ENCODE measurements around the gene PRKG1.

Gene PRKG1

DNA sequence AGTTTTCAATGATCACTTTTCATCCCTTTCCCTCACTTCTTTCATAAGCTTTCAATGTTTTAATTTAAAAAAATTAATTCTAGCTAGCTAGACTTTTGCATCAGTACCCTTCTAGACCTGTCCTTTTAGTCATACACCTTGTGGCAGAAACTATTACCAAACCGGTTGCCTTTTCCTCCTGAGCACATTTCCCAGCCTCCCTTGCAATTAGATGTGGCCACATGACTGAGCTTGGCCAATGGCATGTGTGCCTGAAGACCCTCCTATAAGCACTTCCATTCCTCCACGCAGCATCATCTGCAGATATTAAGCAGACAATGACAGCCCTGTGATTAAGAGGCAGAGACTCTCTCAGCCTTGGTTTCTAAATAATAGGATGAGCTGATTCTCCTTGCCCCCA lies 1252.1 kb downstream of the PRKG1 start:
- H3K9me3 ChIP-seq (ENCODE audit: insufficient read depth, low read depth, low read length) = no peaks in the 10 kb centered on the region
- H3K4me1 ChIP-seq (ENCODE audit: insufficient read depth, low read length) = no peaks in the 10 kb centered on the region
- H3K4me3 ChIP-seq (ENCODE audit: low read length) = no peak overlapping the region
- no peak overlapping the region for H3K9ac ChIP-seq (ENCODE audit: low read depth, low read length)
- H3K36me3 ChIP-seq (ENCODE audit: insufficient read depth, low read length) = no peaks in the 10 kb centered on the region
- no peaks in the 10 kb centered on the region for H3K27me3 ChIP-seq (ENCODE audit: insufficient read depth, low read length)
- WGBS = 81% methylated on average over 2 of the region's 2 CpGs
- H3K27ac ChIP-seq (ENCODE audit: low read depth, low read length) = no peak overlapping the region

GRCh38 chr10:52331638-52332364 lies 1257.5 kb downstream of the PRKG1 start:
- no peaks in the 10 kb centered on the region for H3K36me3 ChIP-seq (ENCODE audit: insufficient read depth, low read length)
- no peaks in the 10 kb centered on the region for H3K9me3 ChIP-seq (ENCODE audit: insufficient read depth, low read depth, low read length)
- no peak overlapping the region for H3K9ac ChIP-seq (ENCODE audit: low read depth, low read length)
- peaks cover 20% of the 10 kb centered on the region; the same call in 1 of the 2 replicates for H3K4me1 ChIP-seq (ENCODE audit: insufficient read depth, low read length)
- no peaks in the 10 kb centered on the region for H3K27me3 ChIP-seq (ENCODE audit: insufficient read depth, low read length)
- no peak overlapping the region for H3K27ac ChIP-seq (ENCODE audit: low read depth, low read length)
- no peak overlapping the region for H3K4me3 ChIP-seq (ENCODE audit: low read length)
- 91% methylated on average over 2 of the region's 3 CpGs for WGBS

- 89% methylated on average over 2 of the region's 5 CpGs for WGBS
- no peak overlapping the region for H3K27ac ChIP-seq (ENCODE audit: low read depth, low read length)
Measured at GRCh38 chr10:52332815-52333214, 1258.5 kb downstream of the PRKG1 start.

DNA sequence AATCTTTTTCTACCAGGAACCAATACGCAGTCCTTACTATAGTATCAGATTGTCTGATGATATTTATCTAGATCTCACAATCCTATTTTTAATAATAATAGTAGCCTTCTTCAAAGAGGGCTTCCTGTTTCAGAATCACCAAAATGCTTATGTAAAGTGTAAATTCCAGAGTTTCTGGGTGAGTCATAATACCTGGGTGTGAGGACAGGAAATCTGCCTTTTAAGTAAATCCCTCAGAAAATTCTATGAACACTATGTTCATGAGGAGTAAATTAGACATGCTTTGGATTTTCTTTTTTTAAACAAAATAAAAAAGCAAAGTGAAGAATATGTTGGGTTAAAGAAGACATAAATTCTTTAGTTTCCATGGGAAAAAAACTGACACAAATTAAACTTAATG lies 1260.3 kb downstream of the PRKG1 start:
- H3K36me3 ChIP-seq (ENCODE audit: insufficient read depth, low read length) = no peaks in the 10 kb centered on the region
- no CpG with 5 or more reads among the region's 1 CpG for WGBS
- no peak overlapping the region for H3K4me3 ChIP-seq (ENCODE audit: low read length)
- no peaks in the 10 kb centered on the region for H3K27me3 ChIP-seq (ENCODE audit: insufficient read depth, low read length)
- no peak overlapping the region for H3K9ac ChIP-seq (ENCODE audit: low read depth, low read length)
- no peak overlapping the region for H3K27ac ChIP-seq (ENCODE audit: low read depth, low read length)
- no peaks in the 10 kb centered on the region for H3K9me3 ChIP-seq (ENCODE audit: insufficient read depth, low read depth, low read length)
- peaks cover 20% of the 10 kb centered on the region; the same call in 1 of the 2 replicates for H3K4me1 ChIP-seq (ENCODE audit: insufficient read depth, low read length)

More at GRCh38 chr10:52332815-52333214, 1258.5 kb downstream of the PRKG1 start:
- H3K36me3 ChIP-seq (ENCODE audit: insufficient read depth, low read length) = no peaks in the 10 kb centered on the region
- H3K4me1 ChIP-seq (ENCODE audit: insufficient read depth, low read length) = peaks cover 20% of the 10 kb centered on the region; the same call in 1 of the 2 replicates
- H3K4me3 ChIP-seq (ENCODE audit: low read length) = no peak overlapping the region
- H3K27me3 ChIP-seq (ENCODE audit: insufficient read depth, low read length) = no peaks in the 10 kb centered on the region
- no peaks in the 10 kb centered on the region for H3K9me3 ChIP-seq (ENCODE audit: insufficient read depth, low read depth, low read length)
- no peak overlapping the region for H3K9ac ChIP-seq (ENCODE audit: low read depth, low read length)

DNA sequence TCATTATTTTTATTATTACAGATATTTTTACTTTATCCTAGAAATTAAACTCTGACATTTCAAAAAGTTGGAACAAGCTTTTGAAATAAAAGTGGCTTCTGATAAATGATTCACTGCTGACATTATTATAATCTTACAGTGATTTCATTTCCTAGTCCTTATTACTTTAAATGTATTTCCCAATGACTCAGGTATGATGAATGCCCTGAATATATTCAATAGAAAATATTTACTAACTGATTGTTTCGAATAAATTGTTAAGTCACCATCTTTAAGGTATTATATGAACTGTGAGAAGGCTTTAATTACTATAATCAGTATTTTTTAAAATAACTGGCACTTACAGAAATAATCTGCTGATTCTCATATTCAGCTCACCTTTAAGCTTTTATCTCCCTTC lies 1261.4 kb downstream of the PRKG1 start:
- H3K9ac ChIP-seq (ENCODE audit: low read depth, low read length) = no peak overlapping the region
- H3K9me3 ChIP-seq (ENCODE audit: insufficient read depth, low read depth, low read length) = no peaks in the 10 kb centered on the region
- H3K4me3 ChIP-seq (ENCODE audit: low read length) = no peak overlapping the region
- WGBS = no CpG with 5 or more reads among the region's 1 CpG
- H3K36me3 ChIP-seq (ENCODE audit: insufficient read depth, low read length) = no peaks in the 10 kb centered on the region
- H3K4me1 ChIP-seq (ENCODE audit: insufficient read depth, low read length) = peaks cover 20% of the 10 kb centered on the region; the same call in 1 of the 2 replicates
- H3K27ac ChIP-seq (ENCODE audit: low read depth, low read length) = no peak overlapping the region
- no peaks in the 10 kb centered on the region for H3K27me3 ChIP-seq (ENCODE audit: insufficient read depth, low read length)

- Histone ChIP-seq H3K4me1 (ENCODE audit: insufficient read depth, low read length) (peaks cover 12% of the 10 kb centered on the region; the same call in 1 of the 2 replicates), H3K27me3 (ENCODE audit: insufficient read depth, low read length) (no peaks in the 10 kb centered on the region), H3K9ac (ENCODE audit: low read depth, low read length) (no peak overlapping the region), H3K4me3 (ENCODE audit: low read length) (no peak overlapping the region), H3K27ac (ENCODE audit: low read depth, low read length) (no peak overlapping the region), H3K9me3 (ENCODE audit: insufficient read depth, low read depth, low read length) (no peaks in the 10 kb centered on the region), H3K36me3 (ENCODE audit: insufficient read depth, low read length) (no peaks in the 10 kb centered on the region)
- WGBS = 100% methylated on average over 1 of the region's 1 CpG
Measured at GRCh38 chr10:52337225-52337624, 1262.9 kb downstream of the PRKG1 start.

GRCh38 chr10:52343439-52343838 lies 1269.2 kb downstream of the PRKG1 start:
- H3K9me3 ChIP-seq (ENCODE audit: insufficient read depth, low read depth, low read length) = peaks cover 3% of the 10 kb centered on the region; the same call in 1 of the 2 replicates
- H3K9ac ChIP-seq (ENCODE audit: low read depth, low read length) = no peak overlapping the region
- no peak overlapping the region for H3K27ac ChIP-seq (ENCODE audit: low read depth, low read length)
- H3K4me1 ChIP-seq (ENCODE audit: insufficient read depth, low read length) = no peaks in the 10 kb centered on the region
- 97% methylated on average over 3 of the region's 4 CpGs for WGBS
- H3K4me3 ChIP-seq (ENCODE audit: low read length) = no peak overlapping the region
- no peaks in the 10 kb centered on the region for H3K36me3 ChIP-seq (ENCODE audit: insufficient read depth, low read length)
- no peaks in the 10 kb centered on the region for H3K27me3 ChIP-seq (ENCODE audit: insufficient read depth, low read length)

DNA sequence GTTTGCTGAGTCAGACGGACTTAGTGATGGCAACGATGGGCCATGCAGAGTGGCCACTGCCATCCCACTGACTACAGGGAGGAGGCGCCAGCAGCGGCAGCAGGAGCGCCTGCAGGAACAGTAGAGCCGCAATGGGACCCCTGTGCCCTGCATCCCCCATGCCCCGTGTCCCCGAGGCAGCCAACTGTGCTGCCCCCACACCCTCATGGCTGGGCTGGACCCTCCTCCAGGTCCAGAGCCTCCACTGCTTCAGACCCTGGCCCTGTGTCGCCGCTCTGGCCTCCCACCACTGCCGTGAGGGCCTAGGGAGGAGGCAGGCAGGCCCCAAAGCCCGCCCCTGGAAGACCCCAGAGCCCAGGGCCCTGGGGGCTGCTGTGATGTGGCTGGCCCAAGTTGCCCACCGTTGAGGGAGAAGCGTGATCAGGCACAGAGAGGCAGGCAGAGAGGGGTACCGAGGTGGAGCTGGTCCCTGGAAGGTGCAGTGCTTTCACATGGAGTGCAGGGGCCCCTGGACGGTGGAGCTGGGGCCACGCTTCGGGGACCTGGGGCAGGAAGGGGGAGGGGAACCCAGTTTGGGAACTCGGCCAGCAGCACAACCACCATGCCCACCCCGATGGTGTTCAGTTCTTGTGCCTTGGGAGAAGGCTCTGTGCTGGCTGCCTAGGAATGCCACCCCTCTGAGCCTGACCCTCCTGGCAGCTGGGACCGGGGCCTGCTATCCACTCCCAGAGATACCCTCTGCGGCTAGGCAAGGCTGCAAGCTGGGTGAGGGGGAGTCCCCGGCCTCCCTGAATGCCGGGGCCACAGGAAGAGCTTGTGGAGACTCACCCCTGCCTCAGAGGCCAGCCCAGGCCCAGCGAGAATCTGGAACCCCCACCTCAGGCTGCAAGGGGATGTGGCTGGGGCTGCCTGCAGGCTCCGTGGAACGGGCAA lies 1272.4 kb downstream of the PRKG1 start:
- Histone ChIP-seq H3K27me3 (ENCODE audit: insufficient read depth, low read length) (no peaks in the 10 kb centered on the region), H3K4me1 (ENCODE audit: insufficient read depth, low read length) (no peaks in the 10 kb centered on the region), H3K27ac (ENCODE audit: low read depth, low read length) (no peak overlapping the region), H3K4me3 (ENCODE audit: low read length) (no peak overlapping the region), H3K36me3 (ENCODE audit: insufficient read depth, low read length) (no peaks in the 10 kb centered on the region), H3K9me3 (ENCODE audit: insufficient read depth, low read depth, low read length) (peaks cover 7% of the 10 kb centered on the region; the same call in 1 of the 2 replicates), H3K9ac (ENCODE audit: low read depth, low read length) (no peak overlapping the region)
- 93% methylated on average over 27 of the region's 27 CpGs for WGBS

DNA sequence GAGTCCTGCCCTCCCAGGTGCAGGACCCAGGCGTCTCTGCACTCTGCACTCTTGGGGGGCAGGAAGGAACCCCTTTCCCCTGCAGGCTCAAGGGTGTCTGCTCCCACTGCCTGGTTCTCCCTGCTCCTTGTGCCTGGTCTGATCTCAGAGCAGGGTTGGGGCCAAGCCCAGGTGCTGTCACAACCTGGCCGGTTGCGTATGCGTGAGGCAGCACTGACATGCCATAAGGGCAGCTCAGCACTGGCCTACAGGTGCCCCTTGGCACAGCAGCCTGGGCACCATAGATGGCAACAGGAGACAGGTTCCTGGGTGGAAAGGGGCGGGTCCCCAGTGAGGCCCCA lies 1273.0 kb downstream of the PRKG1 start:
- H3K27me3 ChIP-seq (ENCODE audit: insufficient read depth, low read length) = no peaks in the 10 kb centered on the region
- no peak overlapping the region for H3K9ac ChIP-seq (ENCODE audit: low read depth, low read length)
- no peaks in the 10 kb centered on the region for H3K4me1 ChIP-seq (ENCODE audit: insufficient read depth, low read length)
- 94% methylated on average over 5 of the region's 5 CpGs for WGBS
- no peaks in the 10 kb centered on the region for H3K36me3 ChIP-seq (ENCODE audit: insufficient read depth, low read length)
- no peak overlapping the region for H3K27ac ChIP-seq (ENCODE audit: low read depth, low read length)
- no peak overlapping the region for H3K4me3 ChIP-seq (ENCODE audit: low read length)
- peaks cover 7% of the 10 kb centered on the region; the same call in 1 of the 2 replicates for H3K9me3 ChIP-seq (ENCODE audit: insufficient read depth, low read depth, low read length)

Data from HUES64 (cell line).